K562 (cell line): ENCODE measurements around the gene NXT1. TPM values are rescaled to one million over a fixed set of nuclear protein-coding genes. Genes with fewer than 3 reads are reported as not detected.

Experiments
- ATAC-seq: fragments of 200-7000 bp; cut with Tn5 transposase; 3 replicates; pipeline ENCODE4 v1.9.1; 2020; ENCODE audit warnings: moderate library complexity
- BruUV-seq: library from RNA; stranded (reverse); fragments of 400-500 nt; replicated peaks from 2 replicates; lab custom pipeline; 2021; lab: Mats Ljungman, UMichigan
- CTCF ChIA-PET: fragments of 300-600 bp; formaldehyde crosslinking; extraction: SDS; loops from one replicate; lab custom pipeline; 2021; ENCODE audit warnings: low intra/inter-chr PET ratio; lab: Yijun Ruan, JAX
- POLR2A ChIA-PET: fragments of 300-600, 350-650 bp; sonication (Branson Sonifier 250); formaldehyde crosslinking; extraction: SDS; loops from one replicate; lab custom pipeline; 2021; ENCODE audit warnings: antibody characterized with exemption, inconsistent platforms; lab: Yijun Ruan, JAX
- DNase-seq, 4 experiments: peaks; one replicate each; pipeline versions ENCODE4 v3.0.0 to v3.0.0-alpha.2; 2011 to 2018; ENCODE audit warnings: low spot score in 3 of 4, mixed read lengths in 3 of 4; ENCODE audit errors: extremely low read depth in 1 of 4
- FAIRE-seq: peaks from 2 replicates; lab custom pipeline; 2011; peaks lifted over from hg19 to GRCh38; lab: Jason Lieb, UNC
- H2AFZ ChIP-seq: 2 replicates; pipeline ENCODE4 v1.6.0; 2011; ENCODE audit warnings: low read depth, low read length, control low read depth, inconsistent platforms
- H3K27ac ChIP-seq: fragments of 200-600 bp; 3 replicates; pipeline ENCODE4 v1.8.0; 2011; ENCODE audit warnings: low read depth, mild to moderate bottlenecking, control low read depth, inconsistent platforms, low read length, moderate library complexity, mixed read lengths; ENCODE audit errors: extremely low read depth
- H3K27me3 ChIP-seq, 2 experiments: fragments of 300-600 bp in 1 of 2; 2 replicates in 1 of 2; 3 replicates in 1 of 2; pipeline versions ENCODE4 v1.6.0 to v1.8.0; 2011; ENCODE audit warnings: inconsistent platforms in 2 of 2, low read length in 2 of 2, mild to moderate bottlenecking in 1 of 2, mixed read lengths in 1 of 2, moderate library complexity in 1 of 2; ENCODE audit not compliant: control insufficient read depth in 2 of 2, insufficient read depth in 2 of 2
- H3K36me3 ChIP-seq: fragments of 300-600 bp; 3 replicates; pipeline ENCODE4 v1.8.0; 2011; ENCODE audit warnings: mild to moderate bottlenecking, low read length, inconsistent platforms; ENCODE audit not compliant: control insufficient read depth, insufficient read depth
- H3K4me1 ChIP-seq, 2 experiments: fragments of 200-600 bp in 1 of 2; replicated peaks in 1 of 2; 2 replicates in 1 of 2; 3 replicates in 1 of 2; pipeline versions ENCODE4 v1.5.1 to v1.8.0; 2011; ENCODE audit warnings: inconsistent platforms in 2 of 2, low read length in 2 of 2, mild to moderate bottlenecking in 1 of 2, mixed read lengths in 1 of 2, moderate library complexity in 1 of 2; ENCODE audit not compliant: control insufficient read depth in 2 of 2, insufficient read depth in 2 of 2
- H3K4me2 ChIP-seq: 2 replicates; pipeline ENCODE4 v1.6.1; 2011; ENCODE audit warnings: low read length, control low read depth, inconsistent platforms, mixed read lengths; ENCODE audit not compliant: insufficient read depth
- H3K4me3 ChIP-seq: fragments of 200-600 bp; sonication (generic), shearing (Covaris generic); 2 replicates; pipeline ENCODE4 v1.5.1; 2016; ENCODE audit warnings: control low read depth, inconsistent platforms
- H3K79me2 ChIP-seq: fragments of 200-600 bp; 3 replicates; pipeline ENCODE4 v1.8.0; 2011; ENCODE audit warnings: low read length, inconsistent platforms; ENCODE audit not compliant: control insufficient read depth, insufficient read depth
- H3K9ac ChIP-seq, 2 experiments: 2 replicates each; pipeline versions ENCODE4 v1.6.0 to v1.6.1; 2011; ENCODE audit warnings: low read depth in 2 of 2, low read length in 2 of 2, control low read depth in 1 of 2, inconsistent platforms in 1 of 2, mild to moderate bottlenecking in 1 of 2, mixed read lengths in 1 of 2; ENCODE audit not compliant: insufficient read depth in 1 of 2
- H3K9me1 ChIP-seq: one replicate; pipeline ENCODE4 v1.6.0; 2011; ENCODE audit warnings: inconsistent platforms, mild to moderate bottlenecking, low read length, moderate library complexity; ENCODE audit not compliant: control insufficient read depth, insufficient read depth
- H3K9me3 ChIP-seq: replicated peaks from 2 replicates; pipeline ENCODE4 v1.5.1; 2011; ENCODE audit warnings: low read depth, low read length, inconsistent platforms; ENCODE audit not compliant: control insufficient read depth, insufficient read depth
- H4K20me1 ChIP-seq: replicated peaks from 2 replicates; pipeline ENCODE4 v1.6.1; 2011; ENCODE audit warnings: low read length, inconsistent platforms, mixed read lengths; ENCODE audit not compliant: control insufficient read depth, insufficient read depth
- ATF4 ChIP-seq: fragments of 450-650 bp; formaldehyde crosslinking; IDR thresholded peaks from 2 replicates; pipeline ENCODE4 v1.4.0; 2022; ENCODE audit warnings: mild to moderate bottlenecking, moderate library complexity
- CHAMP1 ChIP-seq: fragments of 450-650 bp; IDR thresholded peaks from 2 replicates; pipeline ENCODE4 v1.6.1; 2016; ENCODE audit warnings: mild to moderate bottlenecking
- CREB3 ChIP-seq: fragments of 450-650 bp; conservative IDR thresholded peaks from 2 replicates; pipeline ENCODE4 v1.6.1; 2016; ENCODE audit warnings: missing genetic modification characterization, low read depth, mild to moderate bottlenecking, missing compliant biosample characterization, moderate library complexity
- ESRRA ChIP-seq: fragments of 450-650 bp; IDR thresholded peaks from 2 replicates; pipeline ENCODE4 v1.6.1; 2014; ENCODE audit warnings: low read depth, mild to moderate bottlenecking, moderate library complexity, borderline replicate concordance
- NFXL1 ChIP-seq: fragments of 450-650 bp; formaldehyde crosslinking; IDR thresholded peaks from 2 replicates; pipeline ENCODE4 v1.4.0; 2021; ENCODE audit warnings: mild to moderate bottlenecking
- OTX1 ChIP-seq: fragments of 450-650 bp; formaldehyde crosslinking; IDR thresholded peaks from 2 replicates; pipeline ENCODE4 v1.4.0; 2022; ENCODE audit warnings: mild to moderate bottlenecking
- PPARD ChIP-seq: fragments of 250-450 bp; sonication (Bioruptor Pico); IDR thresholded peaks from 2 replicates; pipeline ENCODE4 v1.8.0; 2022; ENCODE audit warnings: inconsistent platforms, mild to moderate bottlenecking, moderate library complexity
- PYGO2 ChIP-seq: fragments of 450-650 bp; IDR thresholded peaks from 2 replicates; pipeline ENCODE4 v1.6.1; 2016; ENCODE audit warnings: mild to moderate bottlenecking, missing genetic modification characterization, moderate library complexity, missing compliant biosample characterization
- RBM22 ChIP-seq: fragments of 200-400 bp; formaldehyde crosslinking; IDR thresholded peaks from 2 replicates; pipeline ENCODE4 v1.6.1; 2018; ENCODE audit warnings: low read length, low read depth; ENCODE audit not compliant: poor library complexity, severe bottlenecking
- SREBF2 ChIP-seq: sonication (generic); formaldehyde crosslinking; IDR thresholded peaks from 2 replicates; pipeline ENCODE4 v1.4.0; 2020; ENCODE audit warnings: mild to moderate bottlenecking, missing genetic modification reagents
- SRSF9 ChIP-seq: fragments of 200-400 bp; formaldehyde crosslinking; IDR thresholded peaks from 2 replicates; pipeline ENCODE4 v1.6.1; 2017; ENCODE audit warnings: low read depth, low read length, borderline replicate concordance
- ZBTB5 ChIP-seq: fragments of 450-650 bp; IDR thresholded peaks from 2 replicates; pipeline ENCODE4 v1.6.1; 2017; ENCODE audit warnings: antibody characterized with exemption
- ZNF398 ChIP-seq: fragments of 250-450 bp; sonication (Bioruptor Pico); IDR thresholded peaks from 2 replicates; pipeline ENCODE4 v1.8.0; 2021; ENCODE audit warnings: moderate library complexity, mild to moderate bottlenecking, inconsistent platforms
- ZNF41 ChIP-seq: fragments of 250-450 bp; sonication (Bioruptor Pico); conservative IDR thresholded peaks from 2 replicates; pipeline ENCODE4 v1.4.0; 2020; ENCODE audit warnings: mild to moderate bottlenecking
- WGBS: fragments of 100-300 bp; shearing (Covaris generic); methylation state at CpG from one replicate; pipeline ENCODE4 v1.1.6; 2016; ENCODE audit warnings: low coverage, mixed read lengths; ENCODE audit not compliant: insufficient coverage; ENCODE audit errors: missing lambda C conversion rate; 5-methylcytosine and 5-hydroxymethylcytosine counted together
- in situ Hi-C: fragments of 300-500 bp; cut with MboI; formaldehyde crosslinking; loops from 4 replicates; pipeline ENCODE4 v1.15.0; 2018; ENCODE audit warnings: inconsistent platforms, mixed read lengths
- intact Hi-C: fragments of 100-400 bp; cut with micrococcal nuclease; formaldehyde crosslinking; loops from 2 replicates; pipeline ENCODE4 v1.14.2; 2022
- polyA plus RNA-seq, 8 experiments: library from polyadenylated mRNA; depleted of rRNA in 4 of 8; stranded (reverse) in 5 of 8; unstranded in 3 of 8; fragments of >200 nt; fragmentation: Nextera tagmentation in 2 of 8; fragmentation: Illumina TruSeq in 1 of 8; extraction: Ambion mirVana in 2 of 8; extraction: Trizol in 1 of 8; gene quantifications; 2 replicates each; pipeline versions ENCODE4 v1.2.1 to v1.2.3, GENCODE V29; 2011 to 2014; ENCODE audit warnings: inconsistent platforms in 1 of 8, missing spikeins in 1 of 8
- total RNA-seq, 7 experiments: library from RNA; depleted of rRNA in 6 of 7; stranded (reverse); fragments of >200 nt in 6 of 7; fragmentation: Illumina TruSeq in 2 of 7; extraction: Trizol in 2 of 7; gene quantifications; 2 replicates each; pipeline versions ENCODE4 v1.2.1 to v1.2.3, GENCODE V29; 2011 to 2021; ENCODE audit warnings: low replicate concordance in 1 of 7

NXT1 gene
- total and polyA plus RNA-seq, 9 of the 15 experiments (the other 6 are each of a cell fraction or from before 2014, with no cell fraction given) = 7.7 to 50.9 (median 35.6) TPM

GRCh38 chr20:23309781-23310180 is 40.8 kb upstream of the NXT1 start:
- BruUV-seq = no TSS peak
- ATAC-seq = no peak
- CTCF ChIA-PET = no interaction called here
- no peaks in the 10 kb centered on the region for H3K36me3 ChIP-seq
- in situ Hi-C loops (no loop called here), intact Hi-C loops (no loop called here)
- 30% methylated on average over 8 of the region's 10 CpGs for WGBS
- DNase-seq = no peak
- H3K27ac ChIP-seq = no peak overlapping the region
- no peak overlapping the region for H3K9ac ChIP-seq
- no peaks in the 10 kb centered on the region for H3K79me2 ChIP-seq
- peaks cover 4 to 12% of the 10 kb centered on the region in 2 experiments; a peak in 3 of 5 replicates for H3K4me1 ChIP-seq
- no peaks in the 10 kb centered on the region; the same call in 1 of the 2 replicates for H4K20me1 ChIP-seq
- H2AFZ ChIP-seq = no peak overlapping the region
- no peak overlapping the region for H3K4me2 ChIP-seq
- H3K27me3 ChIP-seq = peaks cover 0 to 6% of the 10 kb centered on the region in 2 experiments; a peak in 3 of 5 replicates
- TF ChIP-seq PPARD (CRISPR knock-in tag) = no peak
- no peak for TF ChIP-seq CREB3 (tag)
- TF ChIP-seq ATF4 (CRISPR knock-in tag) = no peak
- TF ChIP-seq SRSF9 = no peak
- TF ChIP-seq ZNF41 = no peak
- no peak for TF ChIP-seq CHAMP1
- TF ChIP-seq SREBF2 = no peak
- no peak for TF ChIP-seq ZBTB5
- TF ChIP-seq OTX1 (CRISPR knock-in tag) = no peak
- no peak for TF ChIP-seq ZNF398 (CRISPR knock-in tag)
- no peak for TF ChIP-seq PYGO2
- TF ChIP-seq RBM22 = no peak
- TF ChIP-seq NFXL1 (CRISPR knock-in tag) = no peak
- TF ChIP-seq ESRRA = no peak
- TF ChIP-seq, all 486 proteins: peak for 0
- POLR2A ChIA-PET = interaction anchor here (0.6 to 0.8 kb wide), 2 partner anchors 51 to 302 kb away, joined by 3 read pairs; no protein-coding TSS in a partner anchor
- no peak for FAIRE-seq
- H3K9me1 ChIP-seq = no peaks in the 10 kb centered on the region
- no peak overlapping the region for H3K4me3 ChIP-seq
- H3K9me3 ChIP-seq = no peaks in the 10 kb centered on the region
